ENCODE measurements around the gene MATN1.

DNA sequence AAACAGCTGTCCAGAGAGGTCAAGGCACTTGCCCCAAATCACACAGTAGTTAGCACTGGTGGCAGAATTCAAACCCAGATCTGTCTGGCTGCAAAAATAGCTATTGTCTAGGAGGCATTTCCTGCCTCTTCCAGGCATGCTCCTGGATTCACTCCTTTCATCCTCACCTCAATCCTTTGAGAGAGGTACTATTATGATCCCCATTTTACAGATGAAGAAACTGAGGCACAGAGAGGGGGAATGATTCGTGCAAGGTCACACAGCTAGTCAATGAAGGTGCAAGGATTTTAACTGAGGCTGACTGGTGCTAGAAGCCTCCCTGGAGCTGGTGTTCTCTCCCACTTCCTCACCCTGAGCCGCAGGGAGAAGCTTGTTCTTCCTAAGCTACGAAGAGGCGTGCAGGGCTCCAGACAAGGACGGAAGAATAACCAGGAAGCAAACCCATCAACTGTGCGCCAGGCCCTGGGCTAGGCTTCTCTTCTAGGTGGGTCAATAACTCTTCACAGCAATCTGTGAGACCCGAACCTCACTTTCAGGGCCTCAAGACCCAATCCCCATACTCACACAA is 34.8 kb upstream of the MATN1 start:
- TF ChIP-seq EZH2phosphoT487 (IDR thresholded peaks at IDR 0.05; ENCODE audit: low read depth, severe bottlenecking, unreplicated experiment) (no peak), EZH2 (IDR thresholded peaks at IDR 0.05; ENCODE audit: borderline replicate concordance) (no peak)
- TF ChIP-seq, protein P1, sequence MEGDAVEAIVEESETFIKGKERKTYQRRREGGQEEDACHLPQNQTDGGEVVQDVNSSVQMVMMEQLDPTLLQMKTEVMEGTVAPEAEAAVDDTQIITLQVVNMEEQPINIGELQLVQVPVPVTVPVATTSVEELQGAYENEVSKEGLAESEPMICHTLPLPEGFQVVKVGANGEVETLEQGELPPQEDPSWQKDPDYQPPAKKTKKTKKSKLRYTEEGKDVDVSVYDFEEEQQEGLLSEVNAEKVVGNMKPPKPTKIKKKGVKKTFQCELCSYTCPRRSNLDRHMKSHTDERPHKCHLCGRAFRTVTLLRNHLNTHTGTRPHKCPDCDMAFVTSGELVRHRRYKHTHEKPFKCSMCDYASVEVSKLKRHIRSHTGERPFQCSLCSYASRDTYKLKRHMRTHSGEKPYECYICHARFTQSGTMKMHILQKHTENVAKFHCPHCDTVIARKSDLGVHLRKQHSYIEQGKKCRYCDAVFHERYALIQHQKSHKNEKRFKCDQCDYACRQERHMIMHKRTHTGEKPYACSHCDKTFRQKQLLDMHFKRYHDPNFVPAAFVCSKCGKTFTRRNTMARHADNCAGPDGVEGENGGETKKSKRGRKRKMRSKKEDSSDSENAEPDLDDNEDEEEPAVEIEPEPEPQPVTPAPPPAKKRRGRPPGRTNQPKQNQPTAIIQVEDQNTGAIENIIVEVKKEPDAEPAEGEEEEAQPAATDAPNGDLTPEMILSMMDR (IDR thresholded peaks at IDR 0.05; ENCODE audit: poor library complexity): no peak
